Neural progenitor cell (in vitro differentiated cells): ENCODE measurements around the gene EN2. TPM values are rescaled to one million over a fixed set of nuclear protein-coding genes. Genes with fewer than 3 reads are reported as not detected.

Experiments used
- DNase-seq: peaks from one replicate; pipeline ENCODE4 v3.0.0-alpha.2; 2016; ENCODE audit warnings: low spot score
- H2AFZ ChIP-seq: fragments of 200-600 bp; sonication (generic); replicated peaks from 2 replicates; pipeline ENCODE4 v1.6.1; 2016; ENCODE audit warnings: antibody characterized with exemption
- H3F3A ChIP-seq: fragments of 200-600 bp; sonication (generic); 2 replicates; pipeline ENCODE4 v1.6.1; 2016; ENCODE audit warnings: antibody characterized with exemption, low read depth
- H3K27ac ChIP-seq: fragments of 200-600 bp; sonication (generic); 2 replicates; pipeline ENCODE4 v1.5.1; 2016; ENCODE audit warnings: mild to moderate bottlenecking
- H3K27me3 ChIP-seq: fragments of 200-600 bp; sonication (generic); 2 replicates; pipeline ENCODE4 v1.6.1; 2016; ENCODE audit warnings: mild to moderate bottlenecking, moderate library complexity
- H3K36me3 ChIP-seq: fragments of 200-600 bp; sonication (generic); 2 replicates; pipeline ENCODE4 v1.5.1; 2016
- H3K4me1 ChIP-seq: fragments of 200-600 bp; sonication (generic); 2 replicates; pipeline ENCODE4 v1.6.1; 2016; ENCODE audit warnings: mixed run types
- H3K4me2 ChIP-seq: fragments of 200-600 bp; sonication (generic); 2 replicates; pipeline ENCODE4 v1.6.1; 2016
- H3K4me3 ChIP-seq: fragments of 200-600 bp; sonication (generic); 2 replicates; pipeline ENCODE4 v1.5.1; 2016
- H3K79me2 ChIP-seq: fragments of 200-600 bp; sonication (generic); 2 replicates; pipeline ENCODE4 v1.6.1; 2016; ENCODE audit warnings: low read depth
- H3K9ac ChIP-seq: fragments of 200-600 bp; sonication (generic); 2 replicates; pipeline ENCODE4 v1.6.1; 2016
- H3K9me3 ChIP-seq: fragments of 200-600 bp; sonication (generic); 2 replicates; pipeline ENCODE4 v1.5.1; 2016; ENCODE audit warnings: low read depth
- H4K20me1 ChIP-seq: fragments of 200-600 bp; sonication (generic); 2 replicates; pipeline ENCODE4 v1.6.1; 2016; ENCODE audit warnings: low read depth
- H3K27ac Mint-ChIP-seq: 3 replicates; pipeline ENCODE4 v1.8.0; 2021; ENCODE audit warnings: mixed read lengths
- H3K27me3 Mint-ChIP-seq: 2 replicates; pipeline ENCODE4 v1.8.0; 2022; ENCODE audit warnings: low read depth, mild to moderate bottlenecking, inconsistent platforms, moderate library complexity, mixed read lengths; ENCODE audit not compliant: insufficient read depth
- H3K36me3 Mint-ChIP-seq: 3 replicates; pipeline ENCODE4 v1.8.0; 2021; ENCODE audit warnings: mixed read lengths
- H3K4me1 Mint-ChIP-seq: 3 replicates; pipeline ENCODE4 v1.8.0; 2021; ENCODE audit warnings: mixed read lengths
- H3K4me3 Mint-ChIP-seq: 3 replicates; pipeline ENCODE4 v1.8.0; 2021; ENCODE audit warnings: mild to moderate bottlenecking, moderate library complexity, mixed read lengths
- H3K9me3 Mint-ChIP-seq: 3 replicates; pipeline ENCODE4 v1.8.0; 2020; ENCODE audit warnings: mixed read lengths
- CTCF ChIP-seq: fragments of 200-600 bp; sonication (generic); IDR thresholded peaks from 2 replicates; pipeline ENCODE4 v1.5.1; 2017; ENCODE audit warnings: antibody characterized with exemption, mild to moderate bottlenecking
- EZH2 ChIP-seq: fragments of 200-600 bp; sonication (generic); IDR thresholded peaks from 2 replicates; pipeline ENCODE4 v1.6.1; 2017; ENCODE audit warnings: antibody characterized with exemption, mild to moderate bottlenecking, moderate library complexity
- EZH2phosphoT487 ChIP-seq: fragments of 200-600 bp; sonication (generic); IDR thresholded peaks from 2 replicates; pipeline ENCODE4 v1.6.1; 2017; ENCODE audit warnings: antibody characterized with exemption
- total RNA-seq: library from RNA; depleted of rRNA; stranded (reverse); fragments of >200 nt; gene quantifications from 2 replicates; pipeline ENCODE4 v1.2.3, GENCODE V29; 2015; ENCODE audit warnings: low replicate concordance

The EN2 gene
- total RNA-seq, 1 donor from 2014 or later, result not detected

GRCh38 chr7:155466142-155466813 lies 8.3 kb downstream of the EN2 start:
- Histone ChIP-seq H3K9me3 (no peaks in the 10 kb centered on the region), H4K20me1 (peaks cover 100% of the 10 kb centered on the region), H3K27ac (no peak overlapping the region), H3K4me2 (peak overlapping the region; percentile 70), H3K9ac (no peak overlapping the region), H3F3A (peaks cover 41% of the 10 kb centered on the region), H2AFZ (no peak overlapping the region), H3K36me3 (no peaks in the 10 kb centered on the region), H3K79me2 (no peaks in the 10 kb centered on the region), H3K4me3 (peak overlapping the region; percentile 39), H3K4me1 (peaks cover 16% of the 10 kb centered on the region), H3K27me3 (peaks cover 100% of the 10 kb centered on the region)
- peaks cover 68% of the 10 kb centered on the region for H3K4me1 Mint-ChIP-seq
- H3K9me3 Mint-ChIP-seq, result peaks cover 4% of the 10 kb centered on the region
- peak overlapping the region; percentile 78 for H3K27ac Mint-ChIP-seq
- peak overlapping the region; percentile 88 for H3K4me3 Mint-ChIP-seq
- TF ChIP-seq CTCF (no peak), EZH2 (peak; percentile 78), EZH2phosphoT487 (peak; percentile 62)
- peaks cover 64% of the 10 kb centered on the region for H3K27me3 Mint-ChIP-seq
- peaks cover 10% of the 10 kb centered on the region for H3K36me3 Mint-ChIP-seq
- DNase-seq, result peak; percentile 59

GRCh38 chr7:155466814-155467733 lies 9.1 kb downstream of the EN2 start:
- Histone ChIP-seq H3K4me1 (peaks cover 16% of the 10 kb centered on the region), H3K9me3 (no peaks in the 10 kb centered on the region), H3K4me3 (peak overlapping the region; percentile 39), H3F3A (peaks cover 41% of the 10 kb centered on the region), H3K27ac (no peak overlapping the region), H3K4me2 (peak overlapping the region; percentile 70), H4K20me1 (peaks cover 100% of the 10 kb centered on the region), H3K36me3 (no peaks in the 10 kb centered on the region), H3K27me3 (peaks cover 100% of the 10 kb centered on the region), H2AFZ (no peak overlapping the region), H3K79me2 (no peaks in the 10 kb centered on the region), H3K9ac (no peak overlapping the region)
- Mint-ChIP-seq H3K4me1 (peaks cover 70% of the 10 kb centered on the region), H3K9me3 (peaks cover under 1% of the 10 kb centered on the region), H3K4me3 (peak overlapping the region; percentile 88), H3K27me3 (peaks cover 59% of the 10 kb centered on the region), H3K36me3 (peaks cover 7% of the 10 kb centered on the region), H3K27ac (peak overlapping the region; percentile 94)
- peak; percentile 96 for TF ChIP-seq EZH2
- TF ChIP-seq EZH2phosphoT487, result peak; percentile 93
- peak; percentile 56 for TF ChIP-seq CTCF
- peak; percentile 94 for DNase-seq

- Histone ChIP-seq H3K4me3 (peak overlapping the region; percentile 39), H3K4me2 (peak overlapping the region; percentile 70), H4K20me1 (peaks cover 100% of the 10 kb centered on the region), H3K36me3 (no peaks in the 10 kb centered on the region), H3F3A (peaks cover 41% of the 10 kb centered on the region), H3K27ac (no peak overlapping the region), H2AFZ (no peak overlapping the region), H3K79me2 (no peaks in the 10 kb centered on the region), H3K9me3 (no peaks in the 10 kb centered on the region), H3K27me3 (peaks cover 100% of the 10 kb centered on the region), H3K9ac (no peak overlapping the region), H3K4me1 (peaks cover 16% of the 10 kb centered on the region)
- peaks cover 50% of the 10 kb centered on the region for H3K27me3 Mint-ChIP-seq
- peaks cover 75% of the 10 kb centered on the region for H3K4me1 Mint-ChIP-seq
- peak overlapping the region; percentile 95 for H3K27ac Mint-ChIP-seq
- peak; percentile 74 for DNase-seq
- no peaks in the 10 kb centered on the region for H3K9me3 Mint-ChIP-seq
- peaks cover 2% of the 10 kb centered on the region for H3K36me3 Mint-ChIP-seq
- peak; percentile 89 for TF ChIP-seq EZH2
- peak; percentile 92 for TF ChIP-seq EZH2phosphoT487
- no peak for TF ChIP-seq CTCF
- H3K4me3 Mint-ChIP-seq, result peak overlapping the region; percentile 88
Measured at GRCh38 chr7:155467846-155468784, 10.2 kb downstream of the EN2 start.
